Globus pallidus (tissue), 1 donor: Measurements from ENCODE around the gene LRAT.
"Not testable (repeated sequence)": the region's sequence is repeated elsewhere in the genome, so short reads cannot be mapped to it uniquely, and the experiment has no call there.

Source experiments
- DNase-seq: peaks from one replicate; pipeline ENCODE4 v3.0.0-alpha.2; 2015; ENCODE audit warnings: low spot score

Gene LRAT

GRCh38 chr4:154743683-154744340, at the start of gene LRAT:
TSS of gene LRAT (plus strand) at chr4:154744000. CDS start at chr4:154744327, 327 bp downstream.
- peak; percentile 37 for DNase-seq

- DNase-seq: peak; percentile 68
These were observed 35.9 kb upstream of the LRAT start for GRCh38 chr4:154707877-154708276.

- no peak for DNase-seq
These were observed 34.2 kb upstream of the LRAT start for GRCh38 chr4:154709550-154709949.

DNA sequence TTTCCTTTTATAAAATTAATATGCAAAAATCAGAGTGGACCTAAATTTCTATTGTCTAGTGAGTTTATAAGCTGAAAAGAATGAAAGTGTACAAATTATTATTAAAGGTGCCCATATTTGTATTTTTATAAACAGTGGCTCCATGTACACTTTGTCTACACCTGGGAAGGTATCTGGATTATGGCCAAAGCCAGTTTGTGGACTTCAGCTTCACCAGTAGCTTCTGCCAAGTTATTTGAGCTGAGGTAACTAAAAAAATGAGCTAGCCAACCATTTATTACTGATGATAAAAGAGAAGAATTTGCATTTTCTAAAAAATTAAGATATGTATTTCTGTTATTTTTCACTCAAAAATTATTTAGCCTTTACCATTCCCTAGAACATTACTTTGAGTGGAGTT, 32.3 kb upstream of the LRAT start:
- no peak for DNase-seq

DNA sequence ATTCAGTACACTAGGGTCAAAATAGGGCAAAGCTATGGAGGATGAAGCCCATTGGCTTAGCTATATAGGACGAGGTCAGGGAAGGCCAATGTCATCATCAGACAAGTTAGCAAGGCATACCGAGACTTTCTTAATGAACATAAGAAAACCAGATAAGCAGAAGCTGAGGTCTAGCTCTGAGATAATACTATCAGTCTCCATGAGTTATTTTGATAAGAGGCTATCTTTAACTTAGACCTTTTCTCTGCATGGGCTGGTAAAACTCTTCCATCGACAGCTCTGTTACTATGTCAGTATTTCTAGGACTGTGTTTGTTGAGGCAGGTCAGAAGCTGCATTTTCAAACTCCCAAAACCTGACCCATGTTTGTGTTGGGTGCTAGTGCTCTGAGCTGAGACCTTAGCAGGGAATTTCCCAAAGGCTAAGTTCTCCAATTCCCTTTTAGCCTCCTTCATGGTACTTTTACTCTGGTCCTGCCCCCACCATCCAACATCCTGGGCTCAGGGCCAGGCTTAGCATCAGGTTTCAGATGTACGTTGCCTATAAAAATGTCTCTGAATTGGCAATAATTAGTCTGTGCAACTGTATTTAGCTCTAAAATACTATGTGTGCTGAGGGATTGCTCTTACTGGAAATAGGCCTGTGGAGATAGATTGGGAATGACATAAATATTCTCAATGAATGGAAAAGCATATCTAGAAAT, 29.3 kb upstream of the LRAT start:
- no peak for DNase-seq

DNA sequence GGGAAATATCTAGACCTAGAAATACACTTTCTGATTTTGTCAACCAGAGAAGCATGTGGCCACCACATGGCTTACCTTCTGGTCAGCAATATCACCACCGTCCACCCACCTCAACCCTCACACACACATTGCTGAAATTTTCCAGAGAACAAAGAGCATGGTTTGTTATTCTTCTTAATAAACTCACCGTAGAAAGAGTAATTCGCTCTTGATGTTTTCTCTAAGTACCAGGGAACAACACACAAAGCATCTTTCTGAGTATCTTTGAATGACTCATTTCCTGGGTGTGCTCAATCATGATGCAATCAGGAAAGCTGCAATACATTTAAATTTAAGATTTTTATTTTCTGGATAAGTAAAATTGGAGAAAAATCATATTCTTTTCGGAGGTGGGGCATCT, 24.7 kb upstream of the LRAT start:
- DNase-seq: no peak

DNA sequence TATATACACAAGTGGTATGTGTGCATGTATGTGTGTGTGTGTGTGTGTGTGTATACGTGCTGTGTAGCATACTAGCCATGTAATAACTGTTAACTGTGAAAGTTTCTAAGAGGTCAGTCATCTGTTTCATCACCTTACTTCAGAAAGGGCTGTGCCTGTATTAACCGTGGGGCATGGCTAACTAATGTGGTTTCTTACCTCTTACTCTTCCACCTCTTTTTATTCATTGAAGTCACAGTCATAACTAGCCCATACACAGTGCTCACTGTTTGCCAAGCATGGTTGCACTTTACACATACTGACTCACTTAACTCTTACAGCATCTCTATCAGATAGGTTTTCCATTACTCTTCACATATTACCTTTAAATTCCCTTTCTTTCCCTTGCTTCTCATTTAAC, 23.7 kb upstream of the LRAT start:
- DNase-seq: no peak

DNA sequence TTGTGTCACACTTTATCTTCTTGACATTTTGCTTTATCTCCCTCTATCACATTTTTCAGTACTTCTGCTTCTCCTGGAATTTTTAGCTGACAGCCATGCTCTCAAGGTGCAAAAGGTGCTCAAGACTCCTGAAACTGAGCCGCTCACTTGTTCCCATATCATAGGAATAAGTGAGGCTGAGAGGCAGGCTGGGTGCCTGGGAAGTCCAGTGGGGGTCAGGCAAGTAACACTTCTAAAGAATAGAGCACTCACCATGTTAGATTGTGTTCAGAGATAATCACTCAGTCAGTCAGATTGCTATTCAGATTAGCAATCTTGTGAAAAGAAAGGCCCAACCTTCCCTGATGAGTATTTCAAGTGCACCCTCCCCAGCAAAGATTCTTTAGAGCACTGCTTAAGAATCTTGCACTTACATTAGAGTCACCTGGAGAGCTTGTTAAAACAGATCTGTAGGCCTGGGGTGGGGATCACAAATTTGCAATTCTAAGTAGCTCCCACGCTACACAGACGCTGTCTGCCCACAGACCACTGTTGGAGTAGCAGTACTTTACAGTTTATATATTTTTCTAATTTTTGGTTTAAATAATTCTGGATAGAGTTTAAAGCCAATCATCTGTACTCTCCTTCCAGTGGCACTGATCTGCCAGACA, 23.1 kb upstream of the LRAT start:
- no peak for DNase-seq

GRCh38 chr4:154722262-154722661, 21.5 kb upstream of the LRAT start:
- no peak for DNase-seq

DNA sequence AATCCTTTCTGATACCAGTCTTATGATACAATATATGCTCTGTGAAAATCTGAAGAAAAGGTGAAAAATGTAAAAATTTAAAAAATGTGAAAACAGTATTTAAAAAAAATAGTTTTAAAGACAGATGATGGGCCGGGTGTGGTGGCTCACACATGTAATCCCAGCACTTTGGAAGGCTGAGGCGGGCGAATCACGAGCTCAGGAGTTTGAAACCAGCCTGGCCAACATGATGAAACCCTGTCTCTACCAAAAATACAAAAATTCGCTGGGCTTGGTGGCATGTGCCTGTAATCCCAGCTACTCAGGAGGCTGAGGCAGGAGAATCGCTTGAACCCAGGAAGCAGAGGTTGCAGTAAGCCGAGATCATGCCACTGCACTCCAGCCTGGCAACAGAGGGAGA, 20.2 kb upstream of the LRAT start:
- DNase-seq: not testable (repeated sequence)

DNA sequence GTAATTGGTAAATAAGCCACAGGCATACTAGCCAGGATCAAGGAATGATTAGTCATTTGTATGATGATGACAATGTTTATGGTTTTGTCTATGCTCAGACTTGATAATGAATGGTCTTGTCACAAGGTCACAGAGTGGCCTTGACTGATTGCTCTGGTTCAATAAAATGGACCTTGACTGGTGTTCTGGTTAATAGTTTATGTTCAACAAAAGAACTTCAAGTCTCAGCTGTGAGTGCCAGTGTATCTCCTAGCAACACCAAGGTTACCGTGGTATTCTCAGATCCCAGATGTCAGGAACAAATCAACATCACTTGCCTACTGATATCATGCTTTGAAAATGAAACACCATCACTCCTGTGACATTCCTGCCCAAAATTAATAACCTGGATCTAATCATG, 16.3 kb upstream of the LRAT start:
- DNase-seq: no peak

DNA sequence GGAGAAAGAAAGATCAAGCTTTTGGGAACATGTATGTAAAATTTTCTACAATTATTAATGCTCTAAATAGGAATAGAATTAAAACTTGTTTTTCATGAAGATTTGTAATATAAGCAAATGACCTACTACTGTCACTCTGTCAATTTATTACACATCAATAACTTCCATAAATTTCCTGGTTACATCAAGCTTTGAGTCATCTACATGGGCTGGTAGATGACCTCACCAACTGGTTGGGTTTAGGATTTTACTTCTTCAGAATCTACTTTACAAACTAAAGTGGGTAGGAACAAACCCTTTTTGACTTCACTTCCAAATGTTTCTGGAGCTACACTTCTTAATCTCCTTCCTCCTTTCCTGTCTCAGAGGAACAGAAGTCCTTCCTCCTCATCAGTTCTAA, 12.0 kb upstream of the LRAT start:
- no peak for DNase-seq

DNA sequence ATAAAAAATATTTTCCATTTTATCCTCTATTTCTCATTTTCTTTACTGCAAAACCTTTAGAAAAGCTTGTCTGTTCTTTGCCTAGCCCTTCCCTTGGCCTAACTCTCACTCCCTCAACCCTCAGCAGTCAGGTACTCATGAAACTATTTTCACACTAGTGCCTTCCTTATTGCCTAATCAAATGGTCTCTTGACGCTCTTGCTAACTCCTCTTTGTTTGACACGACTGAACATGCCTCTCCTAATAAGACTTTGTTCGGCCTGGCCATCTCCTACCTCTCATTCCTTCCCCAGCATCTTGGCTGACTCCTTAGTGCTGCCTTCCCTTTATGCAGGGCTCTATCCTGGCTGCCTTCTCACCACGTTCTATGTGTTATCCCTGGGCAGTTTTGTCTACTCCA, 11.1 kb upstream of the LRAT start:
- DNase-seq: no peak

GRCh38 chr4:154736770-154737169, 7.0 kb upstream of the LRAT start:
- DNase-seq: no peak

DNA sequence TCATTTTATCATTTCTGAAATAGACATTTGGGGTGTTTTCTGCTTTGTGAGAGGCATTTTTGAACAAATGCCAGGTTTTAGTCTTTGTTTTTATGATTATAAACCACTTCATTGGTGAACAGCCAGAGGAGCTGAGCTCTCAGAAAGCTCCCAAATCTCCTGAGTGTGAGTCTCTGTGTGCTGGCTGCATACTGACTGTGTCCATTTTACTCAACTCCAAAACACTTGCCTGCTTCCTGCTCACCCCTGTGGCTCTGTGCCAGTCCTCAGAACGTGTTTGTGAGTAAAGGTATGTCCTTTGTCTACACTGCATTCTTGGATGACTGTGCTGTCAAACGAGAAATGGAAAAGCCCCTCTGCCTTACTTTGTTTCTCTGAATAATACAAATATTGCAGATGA, 5.4 kb upstream of the LRAT start:
- no peak for DNase-seq

DNA sequence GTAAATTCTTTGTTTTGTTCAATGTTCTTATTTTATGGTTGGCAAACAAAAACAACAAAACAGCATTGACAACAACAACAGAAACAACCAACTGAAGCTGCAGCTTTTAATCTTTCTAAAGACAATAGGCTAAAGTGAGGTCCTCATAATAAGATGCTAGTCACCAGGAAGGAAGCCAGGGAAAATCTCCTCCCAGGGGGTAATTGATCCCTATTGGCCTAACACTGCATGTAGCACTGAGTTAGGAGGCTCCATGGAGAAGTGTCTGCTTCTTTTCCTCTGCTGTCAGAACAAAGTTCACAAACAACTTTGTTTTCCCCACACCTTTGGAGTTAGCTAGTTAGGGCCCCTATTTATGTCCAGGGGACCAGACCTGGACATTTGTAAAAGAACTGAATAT, 4.7 kb upstream of the LRAT start:
- no peak for DNase-seq

DNA sequence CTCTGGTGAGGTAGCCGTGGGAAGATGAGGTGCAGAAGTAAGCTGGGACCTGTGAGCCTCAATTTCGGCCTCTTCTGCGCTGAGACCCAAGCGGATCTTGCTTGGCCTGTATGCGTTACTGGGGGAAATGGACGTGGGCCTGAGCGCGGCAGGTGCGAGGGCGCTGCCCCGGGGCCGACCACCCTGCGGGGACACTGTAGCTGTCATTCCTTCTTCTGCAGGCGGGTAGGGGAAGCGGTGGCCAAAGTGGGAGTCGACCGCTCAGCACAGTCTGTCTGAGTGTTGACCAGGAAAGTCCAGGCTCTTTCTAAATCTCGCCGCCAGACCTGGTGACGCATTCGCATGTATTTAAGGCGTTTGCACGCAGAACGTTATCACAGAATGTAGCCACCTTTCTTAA, 3.3 kb upstream of the LRAT start:
- no peak for DNase-seq

GRCh38 chr4:154741131-154741665, 2.6 kb upstream of the LRAT start:
- no peak for DNase-seq

GRCh38 chr4:154741922-154742850, 1.6 kb upstream of the LRAT start:
- DNase-seq: peak; percentile 18

GRCh38 chr4:154744341-154744926, 634 bp downstream of the LRAT start:
- no peak for DNase-seq

GRCh38 chr4:154757713-154758112, 13.9 kb downstream of the LRAT start:
- no peak for DNase-seq

DNA sequence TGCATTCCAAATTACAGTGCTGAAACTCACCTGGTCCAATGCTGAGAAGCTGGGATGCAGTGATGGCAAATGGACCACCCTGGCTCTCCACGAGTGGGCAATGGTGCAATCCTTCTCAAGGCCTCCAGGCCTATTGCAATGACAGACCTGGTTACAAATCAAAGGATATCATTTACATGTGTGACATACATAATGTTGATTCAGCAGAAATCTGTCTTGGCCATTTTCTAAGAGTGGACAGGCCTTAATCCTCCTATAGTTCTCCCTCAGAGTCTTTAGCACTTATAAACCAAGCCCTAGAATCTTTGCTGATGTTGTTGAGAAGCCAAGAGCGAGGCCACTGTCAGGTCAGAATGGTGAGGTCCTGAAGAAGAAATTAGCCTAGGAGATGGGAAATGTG, 17.1 kb downstream of the LRAT start:
- no peak for DNase-seq
